ENCODE results near the gene R3HDM1. TPM values are rescaled to one million over a fixed set of nuclear protein-coding genes. Genes with fewer than 3 reads are reported as not detected.

Gene R3HDM1
- polyA plus RNA-seq, 2 of the 4 experiments (the other 2 are of a cell fraction): 27.6 to 63.3 TPM

DNA sequence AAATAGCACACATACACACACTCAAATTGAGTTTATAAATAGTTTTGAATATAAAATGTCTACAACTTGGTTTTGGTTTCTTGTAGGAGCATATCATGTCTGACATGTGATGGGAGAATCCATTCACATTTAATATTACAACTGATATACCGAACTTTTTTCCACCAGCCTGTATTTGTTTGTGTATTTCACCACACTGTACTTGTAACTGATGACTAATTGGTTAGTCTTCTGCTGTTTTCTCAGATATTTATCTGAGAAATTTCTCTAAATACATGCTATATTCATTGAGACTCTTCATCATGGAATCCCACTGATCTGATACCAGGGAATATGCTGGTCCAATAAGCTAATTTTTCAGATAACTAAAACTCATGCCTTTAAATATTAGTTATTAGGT lies 154.1 kb downstream of the R3HDM1 start:
- WGBS (ENCODE audit: missing lambda C conversion rate): 9% methylated on average over 1 of the region's 1 CpG
- Histone ChIP-seq H3K4me2 (peak overlapping the region; percentile 4; the same call in 1 of the 3 replicates), H3K4me3 (no peak overlapping the region), H3K9me3 (no peaks in the 10 kb centered on the region), H3K27ac (no peak overlapping the region), H3K4me1 (peaks cover 13% of the 10 kb centered on the region)
- ChIA-PET POLR2A (no interaction called here), CTCF (no interaction called here)
- ATAC-seq: no peak
- FAIRE-seq: no peak
- TF ChIP-seq EP300 (IDR thresholded peaks at IDR 0.05) (no peak), ZSCAN20 (CRISPR knock-in tag; IDR thresholded peaks at IDR 0.05) (no peak), HOXA7 (CRISPR knock-in tag; IDR thresholded peaks at IDR 0.05) (no peak), HDAC2 (IDR thresholded peaks at IDR 0.05) (no peak), KDM1A (IDR thresholded peaks at IDR 0.05; ENCODE audit: low read depth) (no peak), FOSL2 (IDR thresholded peaks at IDR 0.05) (no peak), FOSL2 (CRISPR knock-in tag; IDR thresholded peaks at IDR 0.05) (no peak), CBX8 (IDR thresholded peaks at IDR 0.05) (no peak), JUNB (IDR thresholded peaks at IDR 0.05) (no peak), CBX2 (IDR thresholded peaks at IDR 0.05; ENCODE audit: borderline replicate concordance, low read depth) (no peak), JUN (IDR thresholded peaks at IDR 0.05) (no peak), RFX5 (IDR thresholded peaks at IDR 0.05) (no peak)
- TF ChIP-seq, protein P1, sequence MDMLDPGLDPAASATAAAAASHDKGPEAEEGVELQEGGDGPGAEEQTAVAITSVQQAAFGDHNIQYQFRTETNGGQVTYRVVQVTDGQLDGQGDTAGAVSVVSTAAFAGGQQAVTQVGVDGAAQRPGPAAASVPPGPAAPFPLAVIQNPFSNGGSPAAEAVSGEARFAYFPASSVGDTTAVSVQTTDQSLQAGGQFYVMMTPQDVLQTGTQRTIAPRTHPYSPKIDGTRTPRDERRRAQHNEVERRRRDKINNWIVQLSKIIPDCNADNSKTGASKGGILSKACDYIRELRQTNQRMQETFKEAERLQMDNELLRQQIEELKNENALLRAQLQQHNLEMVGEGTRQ (IDR thresholded peaks at IDR 0.05): no peak
- TF ChIP-seq, protein P2, sequence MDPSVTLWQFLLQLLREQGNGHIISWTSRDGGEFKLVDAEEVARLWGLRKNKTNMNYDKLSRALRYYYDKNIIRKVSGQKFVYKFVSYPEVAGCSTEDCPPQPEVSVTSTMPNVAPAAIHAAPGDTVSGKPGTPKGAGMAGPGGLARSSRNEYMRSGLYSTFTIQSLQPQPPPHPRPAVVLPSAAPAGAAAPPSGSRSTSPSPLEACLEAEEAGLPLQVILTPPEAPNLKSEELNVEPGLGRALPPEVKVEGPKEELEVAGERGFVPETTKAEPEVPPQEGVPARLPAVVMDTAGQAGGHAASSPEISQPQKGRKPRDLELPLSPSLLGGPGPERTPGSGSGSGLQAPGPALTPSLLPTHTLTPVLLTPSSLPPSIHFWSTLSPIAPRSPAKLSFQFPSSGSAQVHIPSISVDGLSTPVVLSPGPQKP (IDR thresholded peaks at IDR 0.05; ENCODE audit: low read depth, low read length): no peak
- TF ChIP-seq, protein P3, sequence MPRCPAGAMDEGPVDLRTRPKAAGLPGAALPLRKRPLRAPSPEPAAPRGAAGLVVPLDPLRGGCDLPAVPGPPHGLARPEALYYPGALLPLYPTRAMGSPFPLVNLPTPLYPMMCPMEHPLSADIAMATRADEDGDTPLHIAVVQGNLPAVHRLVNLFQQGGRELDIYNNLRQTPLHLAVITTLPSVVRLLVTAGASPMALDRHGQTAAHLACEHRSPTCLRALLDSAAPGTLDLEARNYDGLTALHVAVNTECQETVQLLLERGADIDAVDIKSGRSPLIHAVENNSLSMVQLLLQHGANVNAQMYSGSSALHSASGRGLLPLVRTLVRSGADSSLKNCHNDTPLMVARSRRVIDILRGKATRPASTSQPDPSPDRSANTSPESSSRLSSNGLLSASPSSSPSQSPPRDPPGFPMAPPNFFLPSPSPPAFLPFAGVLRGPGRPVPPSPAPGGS (IDR thresholded peaks at IDR 0.05): no peak
- DNase-seq (ENCODE audit: low read depth in 1 of 2, low spot score in 1 of 2): no peak

DNA sequence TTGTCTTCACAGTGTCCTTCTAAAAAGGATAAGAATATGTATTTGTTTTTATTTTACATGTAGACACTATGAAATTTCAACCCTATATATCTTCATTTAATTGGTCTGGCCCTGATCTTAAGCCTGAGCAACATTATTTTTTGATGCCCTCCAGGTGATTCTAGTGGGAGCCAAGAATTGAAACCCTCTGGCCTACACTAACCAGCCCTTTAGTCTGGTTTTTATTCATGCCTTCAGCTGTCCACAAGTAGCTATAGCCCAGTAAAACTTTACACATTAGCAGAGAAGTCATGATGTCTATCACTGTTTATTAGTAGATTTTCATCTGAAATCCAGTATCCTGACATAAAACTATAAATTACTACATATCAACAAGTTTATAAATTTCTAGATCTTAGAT lies 157.7 kb downstream of the R3HDM1 start:
- POLR2A ChIA-PET: no interaction called here
- no peak for FAIRE-seq

More for the DNA sequence above, 157.7 kb downstream of the R3HDM1 start:
- Histone ChIP-seq H3K4me3 (no peak overlapping the region), H3K4me2 (no peak overlapping the region), H3K9me3 (no peaks in the 10 kb centered on the region), H3K4me1 (peaks cover 13% of the 10 kb centered on the region), H3K27ac (no peak overlapping the region)
- CTCF ChIA-PET: interaction anchor here (2.8 kb wide), 1 partner anchor 21 kb away, joined by 12 read pairs; no protein-coding TSS in a partner anchor
- DNase-seq (ENCODE audit: low read depth in 1 of 2, low spot score in 1 of 2) (no peak), ATAC-seq (no peak)
- TF ChIP-seq, protein P4, sequence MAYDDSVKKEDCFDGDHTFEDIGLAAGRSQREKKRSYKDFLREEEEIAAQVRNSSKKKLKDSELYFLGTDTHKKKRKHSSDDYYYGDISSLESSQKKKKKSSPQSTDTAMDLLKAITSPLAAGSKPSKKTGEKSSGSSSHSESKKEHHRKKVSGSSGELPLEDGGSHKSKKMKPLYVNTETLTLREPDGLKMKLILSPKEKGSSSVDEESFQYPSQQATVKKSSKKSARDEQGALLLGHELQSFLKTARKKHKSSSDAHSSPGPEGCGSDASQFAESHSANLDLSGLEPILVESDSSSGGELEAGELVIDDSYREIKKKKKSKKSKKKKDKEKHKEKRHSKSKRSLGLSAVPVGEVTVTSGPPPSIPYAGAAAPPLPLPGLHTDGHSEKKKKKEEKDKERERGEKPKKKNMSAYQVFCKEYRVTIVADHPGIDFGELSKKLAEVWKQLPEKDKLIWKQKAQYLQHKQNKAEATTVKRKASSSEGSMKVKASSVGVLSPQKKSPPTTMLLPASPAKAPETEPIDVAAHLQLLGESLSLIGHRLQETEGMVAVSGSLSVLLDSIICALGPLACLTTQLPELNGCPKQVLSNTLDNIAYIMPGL (CRISPR knock-in tag; IDR thresholded peaks at IDR 0.05; ENCODE audit: borderline replicate concordance): no peak
- TF ChIP-seq, protein P5, sequence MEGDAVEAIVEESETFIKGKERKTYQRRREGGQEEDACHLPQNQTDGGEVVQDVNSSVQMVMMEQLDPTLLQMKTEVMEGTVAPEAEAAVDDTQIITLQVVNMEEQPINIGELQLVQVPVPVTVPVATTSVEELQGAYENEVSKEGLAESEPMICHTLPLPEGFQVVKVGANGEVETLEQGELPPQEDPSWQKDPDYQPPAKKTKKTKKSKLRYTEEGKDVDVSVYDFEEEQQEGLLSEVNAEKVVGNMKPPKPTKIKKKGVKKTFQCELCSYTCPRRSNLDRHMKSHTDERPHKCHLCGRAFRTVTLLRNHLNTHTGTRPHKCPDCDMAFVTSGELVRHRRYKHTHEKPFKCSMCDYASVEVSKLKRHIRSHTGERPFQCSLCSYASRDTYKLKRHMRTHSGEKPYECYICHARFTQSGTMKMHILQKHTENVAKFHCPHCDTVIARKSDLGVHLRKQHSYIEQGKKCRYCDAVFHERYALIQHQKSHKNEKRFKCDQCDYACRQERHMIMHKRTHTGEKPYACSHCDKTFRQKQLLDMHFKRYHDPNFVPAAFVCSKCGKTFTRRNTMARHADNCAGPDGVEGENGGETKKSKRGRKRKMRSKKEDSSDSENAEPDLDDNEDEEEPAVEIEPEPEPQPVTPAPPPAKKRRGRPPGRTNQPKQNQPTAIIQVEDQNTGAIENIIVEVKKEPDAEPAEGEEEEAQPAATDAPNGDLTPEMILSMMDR (IDR thresholded peaks at IDR 0.05): no peak
- no peak for TF ChIP-seq ZNF302 (CRISPR knock-in tag; IDR thresholded peaks at IDR 0.05)
- TF ChIP-seq FOSL2 (IDR thresholded peaks at IDR 0.05): no peak
- no peak for TF ChIP-seq FOSL2 (CRISPR knock-in tag; IDR thresholded peaks at IDR 0.05)
- TF ChIP-seq NPAS2 (CRISPR knock-in tag; IDR thresholded peaks at IDR 0.05; ENCODE audit: borderline replicate concordance): no peak
- TF ChIP-seq HOXA7 (CRISPR knock-in tag; IDR thresholded peaks at IDR 0.05): no peak
- no peak for TF ChIP-seq ZC3H11A (IDR thresholded peaks at IDR 0.05)
- no peak for TF ChIP-seq HEYL (CRISPR knock-in tag; IDR thresholded peaks at IDR 0.05)
- TF ChIP-seq RAD21 (conservative IDR thresholded peaks at IDR 0.05 in 1 of 2, IDR thresholded peaks at IDR 0.05 in 1 of 2): no peak
- no peak for TF ChIP-seq MAFK (IDR thresholded peaks at IDR 0.05; ENCODE audit: partially characterized antibody)
- no peak for TF ChIP-seq HOXB5 (CRISPR knock-in tag; IDR thresholded peaks at IDR 0.05)
- no peak for TF ChIP-seq CEBPB (IDR thresholded peaks at IDR 0.05)
- no peak for TF ChIP-seq FOSB (CRISPR knock-in tag; IDR thresholded peaks at IDR 0.05)

All from A549 (cell line).